ENCODE measurements around the gene ADM. TPM values are rescaled to one million over a fixed set of nuclear protein-coding genes. Genes with fewer than 3 reads are reported as not detected.

Gene ADM, protein sequence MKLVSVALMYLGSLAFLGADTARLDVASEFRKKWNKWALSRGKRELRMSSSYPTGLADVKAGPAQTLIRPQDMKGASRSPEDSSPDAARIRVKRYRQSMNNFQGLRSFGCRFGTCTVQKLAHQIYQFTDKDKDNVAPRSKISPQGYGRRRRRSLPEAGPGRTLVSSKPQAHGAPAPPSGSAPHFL
- 101 and 108 TPM in 2 replicates for polyA plus RNA-seq (2013)

- peaks cover 46% of the 10 kb centered on the region for H3K79me1 ChIP-seq (ENCODE audit: low read length)
- peak; percentile 90 to 96 for DNase-seq
- no peaks in the 10 kb centered on the region for H3K27me3 ChIP-seq (ENCODE audit: insufficient read depth, low read length)
- H4K91ac ChIP-seq (ENCODE audit: low read depth, low read length): peak within 1 kb of the TSS; percentile 95
- no peaks in the 10 kb centered on the region for H3K36me3 ChIP-seq (ENCODE audit: control insufficient read depth in 1 of 2, insufficient read depth in 2 of 2, low read length in 2 of 2)
- H3K4ac ChIP-seq (ENCODE audit: low read depth, low read length): peak within 1 kb of the TSS; percentile 68
- H3K9me3 ChIP-seq (ENCODE audit: insufficient read depth, low read depth, low read length): no peaks in the 10 kb centered on the region
- peak within 1 kb of the TSS; percentile 91 for H2BK120ac ChIP-seq (ENCODE audit: insufficient read depth, low read length, poor library complexity)
- peak within 1 kb of the TSS; percentile 86 for H2BK5ac ChIP-seq (ENCODE audit: low read depth, low read length, poor library complexity)
- peak within 1 kb of the TSS; percentile 49 for H2AK5ac ChIP-seq (ENCODE audit: low read length)
- H3K4me3 ChIP-seq (ENCODE audit: low read depth, low read length): peak within 1 kb of the TSS; percentile 79
- H3K4me2 ChIP-seq (ENCODE audit: low read length): peak within 1 kb of the TSS; percentile 86
- H3K23ac ChIP-seq (ENCODE audit: low read length): no peak within 1 kb of the TSS
- peaks cover 5 to 10% of the 10 kb centered on the region in 2 experiments for H3K4me1 ChIP-seq (ENCODE audit: control insufficient read depth in 1 of 2, insufficient read depth in 2 of 2, low read length in 2 of 2)
- peak within 1 kb of the TSS; percentile 83 for H3K18ac ChIP-seq (ENCODE audit: low read length)
- no CpG with 5 or more reads among the region's 48 CpGs for WGBS (ENCODE audit: extremely low coverage, insufficient coverage, insufficient read length)
- H4K8ac ChIP-seq (ENCODE audit: low read depth, low read length): peak within 1 kb of the TSS; percentile 93
- peak within 1 kb of the TSS; percentile 81 for H4K12ac ChIP-seq (ENCODE audit: low read depth, low read length)
- peak within 1 kb of the TSS; percentile 88 for H3K14ac ChIP-seq (ENCODE audit: low read length)
- peak within 1 kb of the TSS; percentile 59 for H3K9ac ChIP-seq (ENCODE audit: low read length)
- H2BK12ac ChIP-seq (ENCODE audit: low read length): peak within 1 kb of the TSS; percentile 68
- H3K79me2 ChIP-seq (ENCODE audit: control insufficient read depth, insufficient read depth, low read length, poor library complexity): peaks cover 36% of the 10 kb centered on the region
- H2AFZ ChIP-seq (ENCODE audit: insufficient read depth, low read length, poor library complexity): peak within 1 kb of the TSS; percentile 91
- H3K27ac ChIP-seq (ENCODE audit: low read depth, low read length): peak within 1 kb of the TSS; percentile 85
Measured at GRCh38 chr11:10304495-10305261, at the start of gene ADM. ADM (plus strand) TSS chr11:10305073; CDS start chr11:10305701, 628 bp downstream.

- no peak overlapping the region for H3K4ac ChIP-seq (ENCODE audit: low read depth, low read length)
- no peak overlapping the region for H3K9ac ChIP-seq (ENCODE audit: low read length)
- no peaks in the 10 kb centered on the region for H3K79me1 ChIP-seq (ENCODE audit: low read length)
- no peaks in the 10 kb centered on the region for H3K36me3 ChIP-seq (ENCODE audit: control insufficient read depth in 1 of 2, insufficient read depth in 2 of 2, low read length in 2 of 2)
- no peak overlapping the region for H3K27ac ChIP-seq (ENCODE audit: low read depth, low read length)
- DNase-seq: no peak
- H3K79me2 ChIP-seq (ENCODE audit: control insufficient read depth, insufficient read depth, low read length, poor library complexity): no peaks in the 10 kb centered on the region
- H2BK12ac ChIP-seq (ENCODE audit: low read length): no peak overlapping the region
- H3K4me2 ChIP-seq (ENCODE audit: low read length): no peak overlapping the region
- H3K9me3 ChIP-seq (ENCODE audit: insufficient read depth, low read depth, low read length): no peaks in the 10 kb centered on the region
- H2AK5ac ChIP-seq (ENCODE audit: low read length): no peak overlapping the region
- H4K12ac ChIP-seq (ENCODE audit: low read depth, low read length): no peak overlapping the region
- H2BK120ac ChIP-seq (ENCODE audit: insufficient read depth, low read length, poor library complexity): no peak overlapping the region
- H3K4me1 ChIP-seq (ENCODE audit: control insufficient read depth in 1 of 2, insufficient read depth in 2 of 2, low read length in 2 of 2): no peaks in the 10 kb centered on the region
- no peak overlapping the region for H4K91ac ChIP-seq (ENCODE audit: low read depth, low read length)
- H3K4me3 ChIP-seq (ENCODE audit: low read depth, low read length): no peak overlapping the region
- H3K27me3 ChIP-seq (ENCODE audit: insufficient read depth, low read length): no peaks in the 10 kb centered on the region
- no peak overlapping the region for H4K8ac ChIP-seq (ENCODE audit: low read depth, low read length)
- H2BK5ac ChIP-seq (ENCODE audit: low read depth, low read length, poor library complexity): no peak overlapping the region
- H3K18ac ChIP-seq (ENCODE audit: low read length): no peak overlapping the region
- WGBS (ENCODE audit: extremely low coverage, insufficient coverage, insufficient read length): no CpG with 5 or more reads among the region's 3 CpGs
- H3K23ac ChIP-seq (ENCODE audit: low read length): no peak overlapping the region
- H3K14ac ChIP-seq (ENCODE audit: low read length): no peak overlapping the region
- no peak overlapping the region for H2AFZ ChIP-seq (ENCODE audit: insufficient read depth, low read length, poor library complexity)
Measured at GRCh38 chr11:10255388-10256125, 49.3 kb upstream of the ADM start.

DNA sequence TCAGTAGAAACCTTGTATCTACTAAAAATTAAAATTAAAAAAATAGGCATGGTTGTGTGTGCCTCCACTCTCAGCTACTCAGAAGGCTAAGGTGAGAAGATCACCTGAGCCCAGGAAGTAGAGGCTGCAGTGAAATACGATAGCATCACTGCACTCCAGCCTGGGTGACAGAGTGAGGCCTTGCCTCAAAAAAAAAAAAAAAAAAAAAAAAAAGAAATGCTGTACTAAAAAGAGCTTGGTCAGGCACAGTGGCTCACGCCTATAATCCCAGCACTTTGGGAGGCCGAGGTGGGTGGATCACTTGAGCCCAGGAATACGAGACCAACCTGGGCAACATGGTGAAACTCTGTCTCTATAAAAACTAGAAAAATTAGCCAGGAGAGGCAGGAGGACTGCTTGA is 47.4 kb upstream of the ADM start:
- no peak overlapping the region for H3K18ac ChIP-seq (ENCODE audit: low read length)
- no peaks in the 10 kb centered on the region for H3K36me3 ChIP-seq (ENCODE audit: control insufficient read depth in 1 of 2, insufficient read depth in 2 of 2, low read length in 2 of 2)
- H3K23ac ChIP-seq (ENCODE audit: low read length): no peak overlapping the region
- no peak overlapping the region for H4K91ac ChIP-seq (ENCODE audit: low read depth, low read length)
- no peak overlapping the region for H3K4ac ChIP-seq (ENCODE audit: low read depth, low read length)
- H3K79me2 ChIP-seq (ENCODE audit: control insufficient read depth, insufficient read depth, low read length, poor library complexity): no peaks in the 10 kb centered on the region
- no peak overlapping the region for H2BK5ac ChIP-seq (ENCODE audit: low read depth, low read length, poor library complexity)
- no peaks in the 10 kb centered on the region for H3K27me3 ChIP-seq (ENCODE audit: insufficient read depth, low read length)
- no peak overlapping the region for H4K8ac ChIP-seq (ENCODE audit: low read depth, low read length)
- DNase-seq: no peak
- H3K79me1 ChIP-seq (ENCODE audit: low read length): no peaks in the 10 kb centered on the region
- no peak overlapping the region for H3K9ac ChIP-seq (ENCODE audit: low read length)
- H2BK12ac ChIP-seq (ENCODE audit: low read length): no peak overlapping the region
- H3K14ac ChIP-seq (ENCODE audit: low read length): no peak overlapping the region
- no peak overlapping the region for H3K27ac ChIP-seq (ENCODE audit: low read depth, low read length)
- H2BK120ac ChIP-seq (ENCODE audit: insufficient read depth, low read length, poor library complexity): no peak overlapping the region
- no peaks in the 10 kb centered on the region for H3K9me3 ChIP-seq (ENCODE audit: insufficient read depth, low read depth, low read length)
- H2AK5ac ChIP-seq (ENCODE audit: low read length): no peak overlapping the region
- no peak overlapping the region for H3K4me3 ChIP-seq (ENCODE audit: low read depth, low read length)
- no peak overlapping the region for H2AFZ ChIP-seq (ENCODE audit: insufficient read depth, low read length, poor library complexity)
- no CpG with 5 or more reads among the region's 4 CpGs for WGBS (ENCODE audit: extremely low coverage, insufficient coverage, insufficient read length)
- no peak overlapping the region for H3K4me2 ChIP-seq (ENCODE audit: low read length)
- H4K12ac ChIP-seq (ENCODE audit: low read depth, low read length): no peak overlapping the region
- H3K4me1 ChIP-seq (ENCODE audit: control insufficient read depth in 1 of 2, insufficient read depth in 2 of 2, low read length in 2 of 2): no peaks in the 10 kb centered on the region

DNA sequence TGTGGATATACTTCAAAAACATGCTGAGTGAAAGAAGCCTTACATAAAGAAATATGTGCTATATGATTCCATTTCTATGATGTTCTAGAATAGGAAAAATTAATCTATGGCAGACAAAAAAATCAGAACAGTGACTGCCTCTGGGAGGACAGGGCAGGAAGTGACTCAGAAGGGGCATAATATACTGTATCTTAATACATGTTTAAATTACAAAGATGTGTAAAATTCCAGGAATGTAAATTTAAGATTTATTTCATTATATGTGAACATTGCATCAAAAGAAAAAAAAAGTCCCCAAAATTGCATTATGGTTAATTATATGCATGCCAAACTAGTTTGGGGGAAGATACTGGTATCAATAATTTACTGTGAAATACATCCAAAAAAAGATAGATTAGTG is 43.1 kb upstream of the ADM start:
- Histone ChIP-seq H3K4me2 (ENCODE audit: low read length) (no peak overlapping the region), H3K4me1 (ENCODE audit: control insufficient read depth in 1 of 2, insufficient read depth in 2 of 2, low read length in 2 of 2) (no peaks in the 10 kb centered on the region), H3K18ac (ENCODE audit: low read length) (no peak overlapping the region), H3K79me1 (ENCODE audit: low read length) (no peaks in the 10 kb centered on the region), H3K27ac (ENCODE audit: low read depth, low read length) (no peak overlapping the region), H3K79me2 (ENCODE audit: control insufficient read depth, insufficient read depth, low read length, poor library complexity) (no peaks in the 10 kb centered on the region), H4K12ac (ENCODE audit: low read depth, low read length) (no peak overlapping the region), H2BK12ac (ENCODE audit: low read length) (no peak overlapping the region), H3K36me3 (ENCODE audit: control insufficient read depth in 1 of 2, insufficient read depth in 2 of 2, low read length in 2 of 2) (no peaks in the 10 kb centered on the region), H4K8ac (ENCODE audit: low read depth, low read length) (no peak overlapping the region), H3K14ac (ENCODE audit: low read length) (no peak overlapping the region), H3K27me3 (ENCODE audit: insufficient read depth, low read length) (no peaks in the 10 kb centered on the region), H2BK120ac (ENCODE audit: insufficient read depth, low read length, poor library complexity) (no peak overlapping the region), H3K4me3 (ENCODE audit: low read depth, low read length) (no peak overlapping the region), H3K4ac (ENCODE audit: low read depth, low read length) (no peak overlapping the region), H4K91ac (ENCODE audit: low read depth, low read length) (no peak overlapping the region), H3K9ac (ENCODE audit: low read length) (no peak overlapping the region), H2AFZ (ENCODE audit: insufficient read depth, low read length, poor library complexity) (no peak overlapping the region), H2AK5ac (ENCODE audit: low read length) (no peak overlapping the region), H2BK5ac (ENCODE audit: low read depth, low read length, poor library complexity) (no peak overlapping the region), H3K23ac (ENCODE audit: low read length) (no peak overlapping the region), H3K9me3 (ENCODE audit: insufficient read depth, low read depth, low read length) (no peaks in the 10 kb centered on the region)
- no peak for DNase-seq

Measured in trophoblast cell (in vitro differentiated cells and primary cell).